GM21360 (cell line): Measurements from ENCODE around the gene EVI5.

Experiments
- ATAC-seq: cut with Tn5 transposase; IDR thresholded peaks from one replicate; pipeline ENCODE4 v1.9.1; 2021; ENCODE audit warnings: mild to moderate bottlenecking, moderate library complexity; ENCODE audit not compliant: unreplicated experiment

The EVI5 gene

GRCh38 chr1:92784639-92785500 lies at the start of gene EVI5:
TSS of gene EVI5 (minus strand) at chr1:92785108. CDS start at chr1:92736546, 48,562 bp downstream.
- peak; percentile 95 for ATAC-seq

- no peak for ATAC-seq
These were observed 49.7 kb upstream of the EVI5 start for GRCh38 chr1:92834617-92835016.

- ATAC-seq, result no peak
These were observed 48.9 kb upstream of the EVI5 start for GRCh38 chr1:92833840-92834239.

- ATAC-seq, result no peak
These were observed 47.7 kb upstream of the EVI5 start for GRCh38 chr1:92832537-92833114.

- ATAC-seq, result peak; percentile 91
These were observed 47.0 kb upstream of the EVI5 start, which contains the start of gene RPL5 for GRCh38 chr1:92831762-92832536. TSS of gene RPL5 (plus strand) at chr1:92832040. CDS start at chr1:92832115, 75 bp downstream.

GRCh38 chr1:92831368-92831761 lies 46.5 kb upstream of the EVI5 start:
- ATAC-seq, result no peak

- ATAC-seq, result no peak
These were observed 41.9 kb upstream of the EVI5 start for GRCh38 chr1:92826792-92827191.

GRCh38 chr1:92822879-92823278 lies 38.0 kb upstream of the EVI5 start:
- no peak for ATAC-seq

GRCh38 chr1:92820551-92820950 lies 35.6 kb upstream of the EVI5 start:
- no peak for ATAC-seq

- ATAC-seq, result no peak
These were observed 35.1 kb upstream of the EVI5 start for GRCh38 chr1:92820024-92820423.

GRCh38 chr1:92817986-92818764 lies 33.3 kb upstream of the EVI5 start:
- ATAC-seq, result no peak

- no peak for ATAC-seq
These were observed 32.3 kb upstream of the EVI5 start for GRCh38 chr1:92817137-92817697.

- no peak for ATAC-seq
These were observed 31.8 kb upstream of the EVI5 start for GRCh38 chr1:92816732-92817131.

GRCh38 chr1:92808381-92808780 lies 23.5 kb upstream of the EVI5 start:
- ATAC-seq, result no peak

- no peak for ATAC-seq
These were observed 20.3 kb upstream of the EVI5 start for GRCh38 chr1:92805216-92805615.

- peak; percentile 52 for ATAC-seq
These were observed 19.9 kb upstream of the EVI5 start for GRCh38 chr1:92804721-92805201.

GRCh38 chr1:92803140-92803887 lies 18.4 kb upstream of the EVI5 start:
- ATAC-seq, result no peak

GRCh38 chr1:92797961-92798360 lies 13.1 kb upstream of the EVI5 start:
- ATAC-seq, result no peak

- ATAC-seq, result no peak
These were observed 12.4 kb upstream of the EVI5 start for GRCh38 chr1:92797297-92797696.

- ATAC-seq, result no peak
These were observed 10.3 kb upstream of the EVI5 start for GRCh38 chr1:92795166-92795565.
